ENCODE measurements around the gene ALDOC.
"Not testable (repeated sequence)": the region's sequence is repeated elsewhere in the genome, so short reads cannot be mapped to it uniquely, and the experiment has no call there.

ALDOC gene

DNA sequence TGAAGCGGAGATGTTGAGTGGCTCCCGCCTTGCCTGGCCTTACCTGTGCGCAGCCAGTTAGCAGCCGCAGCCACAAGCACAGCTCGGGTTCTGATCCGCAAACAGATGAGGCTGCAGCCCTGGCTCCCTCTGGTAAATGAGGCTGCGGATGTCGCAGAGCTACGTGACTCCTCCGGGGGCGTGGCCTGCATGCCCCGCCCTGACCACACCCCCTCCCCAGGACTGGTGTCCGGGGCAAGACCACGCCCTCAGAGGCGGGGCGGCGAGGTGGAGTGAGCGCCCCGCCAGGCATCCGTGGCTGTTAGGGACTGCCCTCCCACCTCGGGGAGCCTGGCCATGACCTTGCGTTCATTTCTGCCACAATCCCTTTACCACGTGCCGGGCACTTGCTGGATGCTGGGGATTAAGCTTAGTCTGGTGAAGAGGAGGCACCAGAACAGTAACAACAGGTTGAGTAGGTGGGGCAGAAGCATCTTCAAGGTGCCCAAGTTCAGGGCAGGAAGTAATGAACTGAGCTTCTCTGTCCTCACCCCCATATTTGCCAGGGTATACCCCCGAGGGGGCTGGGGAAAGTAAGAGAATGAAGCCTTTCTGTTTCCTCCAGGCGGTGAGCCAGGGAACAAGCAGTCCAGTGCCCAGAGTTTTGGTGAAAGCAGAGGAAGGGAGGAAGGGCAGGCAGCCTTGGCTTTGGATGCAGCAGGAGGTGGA lies at the start of gene ALDOC:
TSS of gene ALDOC (minus strand) at position 138 of the 708 bp plus-strand sequence. CDS start 1,363 bp downstream, outside the sequence.
- peak; percentile 42 to 99 (median 94) for DNase-seq

- no peak for DNase-seq
These were observed 47.5 kb upstream of the ALDOC start for GRCh38 chr17:28624148-28624547.

GRCh38 chr17:28623696-28624095 lies 47.0 kb upstream of the ALDOC start:
- DNase-seq, result peak in 5 of 58 donors; percentile 1 to 14 (median 5)

GRCh38 chr17:28622186-28622585 lies 45.5 kb upstream of the ALDOC start:
- no peak for DNase-seq

- DNase-seq, result no peak
These were observed 43.3 kb upstream of the ALDOC start for GRCh38 chr17:28620010-28620409.

DNA sequence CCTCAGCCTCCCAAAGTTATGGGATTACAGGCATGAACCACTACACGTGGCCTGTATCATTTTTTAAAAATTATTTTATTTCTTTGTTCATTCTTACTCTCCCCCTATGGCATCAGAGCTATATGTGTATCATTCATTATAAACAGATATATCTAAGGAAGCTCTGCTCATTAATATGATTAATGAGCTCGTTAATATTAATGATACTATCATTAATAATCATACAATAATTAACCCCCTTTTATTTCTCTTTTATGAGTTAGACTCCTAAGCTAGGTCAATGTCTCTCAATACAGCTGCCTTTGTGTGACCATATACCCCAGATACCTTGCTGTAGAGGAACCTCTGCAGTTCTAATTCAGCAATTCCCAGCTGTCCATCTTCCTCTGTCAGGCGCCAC lies 41.8 kb upstream of the ALDOC start:
- no peak for DNase-seq

- no peak for DNase-seq
These were observed 39.6 kb upstream of the ALDOC start for GRCh38 chr17:28616281-28616680.

GRCh38 chr17:28615260-28615940 lies 38.7 kb upstream of the ALDOC start:
- DNase-seq, result no peak

GRCh38 chr17:28613931-28614381 lies 37.3 kb upstream of the ALDOC start, which contains the start of gene RSKR:
Gene RSKR (minus strand): TSS chr17:28614185. CDS start chr17:28614161, 24 bp downstream.
- peak in 48 of 58 donors; percentile 4 to 78 (median 41) for DNase-seq

GRCh38 chr17:28612936-28613872 lies 36.5 kb upstream of the ALDOC start:
- peak in 24 of 58 donors; percentile 1 to 40 (median 16) for DNase-seq

DNA sequence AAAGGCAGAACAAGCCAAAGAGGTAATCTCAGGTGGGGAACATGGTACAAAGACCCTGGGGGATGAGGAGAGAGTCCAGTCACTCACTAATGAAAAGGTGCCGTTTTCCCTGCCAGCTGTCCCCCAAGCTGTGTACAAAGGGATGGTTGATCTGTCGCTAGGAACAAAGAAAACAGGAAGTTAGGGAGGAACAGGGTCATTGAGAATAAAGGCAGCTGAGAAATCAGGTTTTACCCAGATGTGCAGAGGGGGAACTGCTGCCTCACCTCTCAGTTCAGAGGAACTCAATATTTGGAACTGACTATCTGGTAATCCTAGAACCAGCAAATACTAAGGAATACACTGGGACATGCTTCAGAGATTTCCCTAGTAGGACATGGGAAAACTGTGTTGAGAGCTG lies 35.8 kb upstream of the ALDOC start:
- DNase-seq, result no peak

DNA sequence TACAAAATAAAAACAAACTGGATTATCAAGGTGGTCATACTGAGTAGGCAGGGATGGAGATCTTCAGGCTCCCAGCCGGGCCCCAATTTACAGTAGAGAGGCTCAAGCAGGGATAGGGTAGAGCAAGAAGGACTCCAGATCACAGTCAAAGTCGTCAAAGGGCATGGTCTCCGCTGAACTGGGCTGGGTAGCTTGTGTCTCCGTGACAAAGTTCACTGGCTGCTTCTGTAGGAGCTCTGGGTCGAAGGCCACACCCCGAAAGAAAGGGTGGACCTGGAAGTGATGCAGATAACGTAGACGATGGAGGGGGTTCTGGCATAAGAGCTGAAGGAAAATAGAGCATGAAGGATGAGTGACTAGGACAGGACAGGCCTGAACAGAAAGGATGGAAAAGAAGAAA lies 33.7 kb upstream of the ALDOC start:
- no peak for DNase-seq

GRCh38 chr17:28604031-28604430 lies 27.3 kb upstream of the ALDOC start:
- DNase-seq, result not testable (repeated sequence)

GRCh38 chr17:28599311-28600184 lies 22.9 kb upstream of the ALDOC start:
- DNase-seq, result peak in 45 of 58 donors; percentile 25 to 75 (median 44)

DNA sequence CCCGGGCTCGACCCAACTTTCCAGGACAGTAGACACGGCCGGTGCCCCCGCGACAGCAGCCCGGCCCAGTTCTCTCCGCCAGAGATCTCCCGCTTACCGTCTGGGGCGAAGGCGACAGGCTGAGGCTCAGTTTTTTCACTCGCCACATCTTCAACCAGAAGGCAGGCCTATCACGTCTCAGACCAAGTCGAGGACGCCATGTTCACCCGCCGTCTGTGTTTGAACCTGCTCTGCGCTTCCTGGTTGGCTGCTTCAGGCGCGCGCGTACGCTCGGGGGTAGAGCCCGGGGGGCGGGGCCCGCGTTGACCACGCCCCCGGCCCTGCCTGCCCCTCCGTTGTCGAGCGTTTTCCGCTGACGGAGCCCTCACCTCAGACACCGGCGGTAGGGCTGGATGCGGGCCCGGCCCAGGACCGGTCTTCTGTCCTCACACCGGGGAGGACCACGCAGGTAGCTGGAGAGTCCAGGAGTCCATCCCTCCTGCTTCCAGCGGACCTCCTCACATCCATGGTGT lies 22.2 kb upstream of the ALDOC start, which contains the start of gene SPAG5:
TSS of gene SPAG5 (minus strand) at position 227 of the 512 bp plus-strand sequence. CDS start at position 148, 79 bp downstream.
- peak; percentile 32 to 92 (median 81) for DNase-seq

DNA sequence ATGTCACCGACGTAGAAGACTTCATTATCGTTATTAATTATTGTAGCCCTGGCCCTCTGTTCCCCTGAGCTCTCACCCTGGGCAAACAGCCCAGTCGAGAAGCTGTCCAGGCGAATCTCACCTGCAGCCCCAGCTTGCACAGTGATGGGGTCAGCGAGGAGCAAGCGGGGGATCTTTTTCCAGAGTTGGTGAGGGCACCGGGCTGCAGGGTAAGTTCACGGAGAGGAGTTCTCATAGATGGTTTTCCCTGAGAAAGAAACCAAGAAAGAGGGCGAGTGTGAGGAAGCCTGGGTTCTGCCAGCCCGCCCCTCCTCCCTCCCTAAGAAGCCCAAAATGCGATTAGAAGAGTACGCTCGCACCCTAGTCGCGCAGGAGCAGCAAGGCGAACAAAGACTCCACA lies 21.7 kb upstream of the ALDOC start:
- DNase-seq, result no peak

- DNase-seq, result no peak
These were observed 21.1 kb upstream of the ALDOC start for GRCh38 chr17:28597606-28598383.

DNA sequence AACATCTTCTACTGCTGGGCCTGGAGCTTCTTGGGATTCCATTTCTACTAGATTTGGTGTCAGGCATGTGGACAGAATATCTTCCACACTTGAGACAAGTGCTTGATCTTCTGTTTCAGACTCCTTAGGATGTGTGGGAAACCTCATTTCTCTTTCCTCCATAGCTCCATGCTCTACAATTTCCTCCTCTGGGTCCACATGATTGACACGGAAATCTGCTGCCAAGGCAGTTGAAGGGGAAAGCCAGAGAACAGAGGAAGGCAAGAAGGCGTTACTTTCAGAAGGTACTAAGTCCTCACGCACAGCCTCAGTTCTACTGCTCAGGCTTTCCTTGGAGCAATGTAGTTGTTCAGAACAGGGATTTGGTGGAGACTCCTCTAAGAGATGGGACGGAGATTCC lies 15.6 kb upstream of the ALDOC start:
- DNase-seq, result no peak

DNA sequence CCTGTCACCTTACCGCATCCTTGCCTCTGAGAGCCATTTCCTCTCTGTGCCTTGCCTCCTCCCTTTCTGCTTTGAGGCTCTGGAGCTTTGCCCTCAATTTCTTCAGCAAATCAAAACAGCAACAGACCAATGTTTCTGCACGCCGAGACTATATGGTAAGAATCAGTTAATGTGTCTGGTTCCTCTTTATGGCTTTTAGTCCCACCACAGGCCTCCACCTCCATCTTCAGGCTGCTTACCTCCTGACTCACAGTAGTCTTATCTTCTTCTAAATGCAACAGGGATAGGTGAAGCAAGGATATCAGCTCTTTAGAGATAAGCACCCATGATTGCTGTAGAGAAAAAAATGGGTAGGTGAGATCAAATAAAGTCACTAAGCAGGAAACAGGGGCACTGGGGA lies 9.2 kb upstream of the ALDOC start:
- no peak for DNase-seq

Measured in anterior cingulate cortex (tissue), 58 donors.